ENCODE measurements around the gene ACSL6.
"Not testable (repeated sequence)": the region's sequence is repeated elsewhere in the genome, so short reads cannot be mapped to it uniquely, and the experiment has no call there.

Gene ACSL6

DNA sequence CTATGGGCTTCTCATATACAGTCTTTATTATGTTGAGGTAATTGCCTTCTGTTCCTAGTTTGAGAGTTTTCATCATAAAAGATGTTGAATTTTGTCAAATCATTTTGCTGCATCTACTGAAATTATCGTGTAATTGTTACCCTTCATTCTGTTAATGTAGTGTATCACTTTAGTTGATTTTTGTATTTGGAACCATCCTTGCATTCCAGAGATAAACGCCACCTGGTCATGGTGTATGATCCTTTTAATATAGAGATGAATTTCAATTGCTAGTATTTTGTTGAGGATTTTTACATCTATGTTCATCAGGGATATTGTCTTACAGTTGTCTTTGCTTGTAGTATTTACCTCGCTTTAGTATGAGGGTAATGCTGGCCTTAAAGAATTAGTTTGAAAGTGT lies 85.3 kb downstream of the ACSL6 start:
- DNase-seq: no peak

GRCh38 chr5:131916481-131916880 lies 95.0 kb downstream of the ACSL6 start:
- DNase-seq: no peak

DNA sequence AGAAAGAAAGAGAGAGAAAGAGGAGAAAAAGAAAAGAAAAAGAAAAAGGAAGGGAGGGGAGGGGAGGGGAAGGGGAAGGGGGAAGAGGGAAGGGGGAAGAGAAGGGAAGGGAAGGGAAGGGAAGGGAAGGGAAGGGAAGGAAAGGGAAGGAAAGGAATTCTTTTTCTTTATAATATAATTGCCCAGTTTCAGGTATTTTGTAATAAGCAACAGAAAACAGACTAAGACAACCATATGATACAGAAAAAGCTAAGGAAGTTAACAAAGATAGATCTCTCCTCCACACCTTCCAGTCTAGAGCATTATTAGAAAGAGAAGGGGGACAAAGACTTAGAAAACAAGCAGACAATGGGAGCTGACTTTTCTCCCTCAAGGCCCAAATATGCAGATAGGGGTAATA lies 97.0 kb downstream of the ACSL6 start:
- no peak for DNase-seq

DNA sequence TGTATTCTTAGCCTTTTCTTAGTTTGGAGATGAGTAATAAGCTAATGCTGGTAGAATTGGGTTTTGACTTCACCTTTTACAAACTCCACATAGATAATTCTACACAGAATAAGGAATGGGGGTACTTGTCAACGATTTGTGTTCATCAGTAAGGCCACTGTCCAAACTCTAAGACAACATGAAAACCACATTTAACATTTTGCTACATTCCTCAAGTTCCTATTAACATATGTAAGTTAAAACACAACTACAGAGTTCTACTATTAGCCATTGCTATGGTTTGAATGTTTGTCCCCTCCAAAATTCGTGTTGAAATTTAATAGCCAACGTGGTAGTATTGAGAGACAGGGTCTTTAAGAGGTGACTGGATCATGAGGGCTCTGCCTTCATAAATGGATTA lies 97.9 kb downstream of the ACSL6 start:
- DNase-seq: no peak

DNA sequence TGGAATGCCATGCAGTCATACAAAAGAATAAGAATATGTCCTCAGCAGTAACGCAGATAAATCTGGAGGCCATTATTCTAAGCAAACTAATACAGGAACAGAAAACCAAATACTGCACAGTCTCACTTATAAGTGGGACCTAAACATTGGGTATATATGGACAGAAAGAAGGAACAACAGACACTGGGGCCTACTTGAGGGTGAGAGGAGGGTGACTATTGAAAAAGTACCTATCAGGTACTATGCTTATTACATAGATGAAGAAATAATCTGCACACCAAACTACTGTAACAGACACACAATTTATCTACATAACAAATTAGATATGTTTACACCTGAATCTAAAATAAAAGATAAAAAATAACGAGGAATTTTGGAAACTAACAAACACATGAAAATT lies 104.8 kb downstream of the ACSL6 start:
- no peak for DNase-seq

GRCh38 chr5:131902266-131902665 lies 109.2 kb downstream of the ACSL6 start:
- DNase-seq: not testable (repeated sequence)

All from cortex of kidney (tissue), 1 donor.